Measurements from ENCODE around the gene GMPPA. TPM values are rescaled to one million over a fixed set of nuclear protein-coding genes. Genes with fewer than 3 reads are reported as not detected.

GMPPA gene
- total RNA-seq, 4 donors from 2014 or later: 16.2 to 32.6 (median 19.9) TPM

DNA sequence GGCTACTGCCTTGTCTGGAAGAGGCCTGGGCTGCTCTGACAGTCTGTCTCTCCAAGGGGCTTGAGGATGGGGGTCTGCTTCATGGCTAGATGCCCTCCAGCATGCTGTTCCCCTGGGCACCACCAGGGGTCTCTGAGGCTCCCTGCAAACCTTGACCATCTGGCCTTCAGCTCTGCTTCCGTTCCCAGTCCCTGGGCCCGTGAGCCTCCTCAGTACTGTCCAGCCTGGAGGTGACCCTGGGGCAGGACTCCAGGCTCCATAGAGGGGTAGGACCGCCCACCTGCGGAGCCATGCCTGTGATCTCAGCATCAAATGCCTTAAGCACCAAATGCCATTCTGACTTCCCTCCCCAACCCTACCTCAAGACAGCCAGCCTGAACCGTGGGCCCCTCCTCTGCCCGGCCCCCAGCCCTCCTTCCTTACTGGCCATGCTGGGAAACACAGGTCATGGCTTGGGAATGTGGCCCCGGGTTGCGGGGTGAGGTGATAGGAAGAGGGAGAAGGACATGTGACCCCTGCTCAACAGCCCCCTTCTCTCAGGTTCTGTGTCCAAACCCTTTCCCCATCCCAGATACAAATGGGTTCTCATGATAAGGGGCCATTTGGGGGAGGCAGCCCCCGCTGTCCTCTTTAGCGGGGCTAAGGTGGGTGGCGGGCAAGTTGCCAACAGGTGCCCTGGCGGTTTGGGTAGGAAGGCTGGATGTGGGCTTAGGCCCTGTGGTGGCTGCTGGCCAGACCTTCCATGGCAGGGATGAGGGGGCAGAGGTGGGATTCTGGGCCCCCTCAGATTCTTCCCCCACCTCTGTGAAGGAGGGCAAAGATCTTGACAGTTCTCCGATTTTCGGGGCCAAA lies 39.0 kb upstream of the GMPPA start:
- H3K27me3 ChIP-seq: peaks cover 0 to 6% (median 0%) of the 10 kb centered on the region in 4 donors
- peak overlapping the region; percentile 31 to 49 (median 40) for H3K4me3 ChIP-seq
- intact Hi-C loops (cut with DNase I): no loop called here
- H3K27ac ChIP-seq (replicated peaks in 1 of 4): peak overlapping the region; percentile 94 to 99 (median 96)
- H3K36me3 ChIP-seq: peaks cover 9 to 26% (median 19%) of the 10 kb centered on the region in 4 donors
- WGBS: 21% methylated on average over 5 of the region's 14 CpGs
- no peaks in the 10 kb centered on the region for H3K9me3 ChIP-seq
- peaks cover 28 to 100% (median 92%) of the 10 kb centered on the region in 4 donors for H3K4me1 ChIP-seq
- no peak for DNase-seq (ENCODE audit: extremely low spot score)
- TF ChIP-seq, protein P1, sequence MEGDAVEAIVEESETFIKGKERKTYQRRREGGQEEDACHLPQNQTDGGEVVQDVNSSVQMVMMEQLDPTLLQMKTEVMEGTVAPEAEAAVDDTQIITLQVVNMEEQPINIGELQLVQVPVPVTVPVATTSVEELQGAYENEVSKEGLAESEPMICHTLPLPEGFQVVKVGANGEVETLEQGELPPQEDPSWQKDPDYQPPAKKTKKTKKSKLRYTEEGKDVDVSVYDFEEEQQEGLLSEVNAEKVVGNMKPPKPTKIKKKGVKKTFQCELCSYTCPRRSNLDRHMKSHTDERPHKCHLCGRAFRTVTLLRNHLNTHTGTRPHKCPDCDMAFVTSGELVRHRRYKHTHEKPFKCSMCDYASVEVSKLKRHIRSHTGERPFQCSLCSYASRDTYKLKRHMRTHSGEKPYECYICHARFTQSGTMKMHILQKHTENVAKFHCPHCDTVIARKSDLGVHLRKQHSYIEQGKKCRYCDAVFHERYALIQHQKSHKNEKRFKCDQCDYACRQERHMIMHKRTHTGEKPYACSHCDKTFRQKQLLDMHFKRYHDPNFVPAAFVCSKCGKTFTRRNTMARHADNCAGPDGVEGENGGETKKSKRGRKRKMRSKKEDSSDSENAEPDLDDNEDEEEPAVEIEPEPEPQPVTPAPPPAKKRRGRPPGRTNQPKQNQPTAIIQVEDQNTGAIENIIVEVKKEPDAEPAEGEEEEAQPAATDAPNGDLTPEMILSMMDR (IDR thresholded peaks at IDR 0.05): peak; percentile 91 to 96 (median 92)
- TF ChIP-seq EP300 (IDR thresholded peaks at IDR 0.05) (no peak), POLR2A (IDR thresholded peaks at IDR 0.05; ENCODE audit: low read depth) (no peak), POLR2AphosphoS5 (IDR thresholded peaks at IDR 0.05) (peak; percentile 65 to 73)

DNA sequence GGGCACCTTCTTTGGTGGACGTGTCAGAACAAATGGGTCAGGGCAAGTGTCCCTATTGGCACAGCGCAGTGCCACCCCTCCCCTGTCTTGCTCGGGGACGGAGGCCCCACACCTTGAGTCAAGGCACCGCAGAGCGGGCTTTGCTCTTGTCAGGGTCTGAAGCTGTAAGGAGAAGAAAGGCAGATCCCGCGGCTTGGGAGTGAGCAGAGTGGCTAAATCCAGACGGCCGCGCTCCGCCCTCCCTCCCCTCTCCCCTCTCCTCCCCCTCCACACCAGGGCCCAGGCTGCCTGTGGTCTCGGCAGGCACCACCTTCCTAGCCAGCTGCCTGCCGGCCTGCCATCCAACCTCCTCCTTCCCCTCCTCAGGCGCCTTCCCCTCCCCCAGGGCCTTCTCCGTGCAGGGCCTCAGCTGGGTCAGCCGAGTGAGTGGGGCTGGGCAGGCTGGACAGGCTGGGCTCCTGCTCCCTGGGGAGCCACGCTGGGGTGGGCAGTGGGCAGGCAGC lies 38.2 kb upstream of the GMPPA start:
- Histone ChIP-seq H3K36me3 (peaks cover 9 to 33% (median 25%) of the 10 kb centered on the region in 4 donors), H3K9me3 (no peaks in the 10 kb centered on the region), H3K4me1 (peaks cover 34 to 100% (median 93%) of the 10 kb centered on the region in 4 donors), H3K27me3 (peaks cover 0 to 6% (median 0%) of the 10 kb centered on the region in 4 donors), H3K4me3 (peak overlapping the region; percentile 31 to 49 (median 40)), H3K27ac (replicated peaks in 1 of 4) (peak overlapping the region; percentile 94 to 99 (median 96))
- 9% methylated on average over 13 of the region's 18 CpGs for WGBS
- intact Hi-C loops (cut with DNase I): no loop called here
- peak; percentile 94 for DNase-seq (ENCODE audit: extremely low spot score)
- peak; percentile 80 to 94 for TF ChIP-seq POLR2AphosphoS5 (IDR thresholded peaks at IDR 0.05)
- TF ChIP-seq, protein P1 (IDR thresholded peaks at IDR 0.05): no peak
- TF ChIP-seq EP300 (IDR thresholded peaks at IDR 0.05): no peak
- peak; percentile 1 for TF ChIP-seq POLR2A (IDR thresholded peaks at IDR 0.05; ENCODE audit: low read depth)

DNA sequence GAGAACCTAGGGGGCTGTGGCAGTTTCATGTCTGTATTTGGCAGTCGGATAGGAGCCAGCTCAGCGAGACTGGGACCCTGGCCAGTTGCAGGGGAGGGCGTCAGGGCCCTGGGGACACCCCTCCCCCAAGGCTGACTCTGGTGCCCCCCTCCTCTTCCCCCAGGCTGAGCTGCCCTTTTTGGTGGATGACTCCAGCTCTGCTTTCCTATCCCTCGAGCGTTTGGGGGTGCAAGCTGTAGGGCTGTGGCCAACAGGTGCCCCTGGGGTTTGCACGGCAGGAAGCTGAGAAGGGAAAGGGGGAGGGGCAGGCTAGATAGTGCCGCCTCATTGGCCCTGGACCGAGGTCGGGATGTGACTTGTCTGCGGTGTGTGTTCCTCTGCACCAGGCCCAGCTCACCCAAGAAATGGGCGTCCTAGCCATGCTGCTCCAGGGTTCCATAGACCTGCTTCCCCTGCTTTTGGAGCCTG lies 37.6 kb upstream of the GMPPA start:
- peak overlapping the region; percentile 94 to 99 (median 96) for H3K27ac ChIP-seq (replicated peaks in 1 of 4)
- TF ChIP-seq, protein P1 (IDR thresholded peaks at IDR 0.05): no peak
- no peak for TF ChIP-seq POLR2A (IDR thresholded peaks at IDR 0.05; ENCODE audit: low read depth)
- H3K4me3 ChIP-seq: peak overlapping the region; percentile 31 to 49 (median 40)
- WGBS: 35% methylated on average over 4 of the region's 11 CpGs
- DNase-seq (ENCODE audit: extremely low spot score): no peak
- peaks cover 0 to 6% (median 0%) of the 10 kb centered on the region in 4 donors for H3K27me3 ChIP-seq
- intact Hi-C loops (cut with DNase I): no loop called here
- peaks cover 37 to 100% (median 94%) of the 10 kb centered on the region in 4 donors for H3K4me1 ChIP-seq
- peaks cover 9 to 37% (median 27%) of the 10 kb centered on the region in 4 donors for H3K36me3 ChIP-seq
- H3K9me3 ChIP-seq: no peaks in the 10 kb centered on the region

DNA sequence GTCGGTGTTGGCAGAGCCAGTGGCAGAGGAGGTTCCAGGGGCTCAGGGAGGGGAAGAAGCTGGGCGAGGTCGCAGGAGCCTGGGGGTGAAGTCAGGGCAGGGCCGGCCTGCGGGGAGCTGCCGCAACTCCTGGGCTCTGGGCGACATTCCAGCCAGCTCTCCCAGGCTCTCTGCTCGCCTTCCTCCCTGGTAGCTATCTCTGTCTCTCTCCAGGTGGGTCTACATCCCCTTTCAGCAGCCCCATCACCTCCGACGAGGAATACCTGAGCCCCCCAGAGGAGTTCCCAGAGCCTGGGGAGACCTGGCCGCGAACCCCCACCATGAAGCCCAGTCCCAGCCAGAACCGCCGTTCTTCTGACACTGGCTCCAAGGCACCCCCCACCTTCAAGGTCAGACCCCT lies 37.0 kb upstream of the GMPPA start:
- H3K27ac ChIP-seq (replicated peaks in 1 of 4): peak overlapping the region; percentile 94 to 99 (median 96)
- H3K36me3 ChIP-seq: peaks cover 9 to 41% (median 29%) of the 10 kb centered on the region in 4 donors
- TF ChIP-seq, protein P1 (IDR thresholded peaks at IDR 0.05): no peak
- peaks cover 43 to 100% (median 97%) of the 10 kb centered on the region in 4 donors for H3K4me1 ChIP-seq
- intact Hi-C loops (cut with DNase I): no loop called here
- no peak for DNase-seq (ENCODE audit: extremely low spot score)
- peaks cover 0 to 6% (median 0%) of the 10 kb centered on the region in 4 donors for H3K27me3 ChIP-seq
- 66% methylated on average over 10 of the region's 14 CpGs for WGBS
- H3K9me3 ChIP-seq: no peaks in the 10 kb centered on the region
- peak overlapping the region; percentile 31 to 49 (median 40) for H3K4me3 ChIP-seq

All from esophagus muscularis mucosa (tissue), 4 donors.